B cell (primary cell): Measurements from ENCODE around the gene ZMIZ1.

Source experiments
- CTCF ChIP-seq: fragments of 200-600 bp; IDR thresholded peaks from one replicate; pipeline ENCODE4 v1.8.0; 2022; ENCODE audit warnings: antibody characterized with exemption, mild to moderate bottlenecking
- EZH2 ChIP-seq: IDR thresholded peaks from 2 replicates; pipeline ENCODE4 v1.6.1; 2012; ENCODE audit warnings: borderline replicate concordance, low read depth, mild to moderate bottlenecking, moderate library complexity, low read length; ENCODE audit not compliant: insufficient read depth, poor library complexity, severe bottlenecking

DNA sequence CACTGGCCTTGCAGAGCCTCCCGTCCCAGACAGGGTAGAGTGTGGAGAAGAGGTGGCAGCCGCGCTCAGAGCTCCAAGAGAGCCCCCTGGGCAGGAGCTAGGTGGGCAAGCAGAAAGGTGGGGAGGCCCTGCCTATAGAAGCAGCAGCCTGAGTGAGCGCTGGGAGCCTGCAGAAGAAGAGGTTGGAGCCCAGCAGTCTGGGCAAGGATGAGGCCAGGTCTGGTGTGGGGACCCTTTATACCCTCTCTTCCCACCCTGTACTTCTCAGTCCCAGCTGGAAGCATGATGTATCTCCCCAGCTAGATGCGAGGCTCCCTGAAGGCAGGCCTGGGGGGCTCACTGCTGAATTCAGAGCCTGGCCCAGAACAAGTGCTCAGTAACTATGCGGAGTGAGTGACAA, 44.5 kb upstream of the ZMIZ1 start:
- TF ChIP-seq CTCF, result no peak
- TF ChIP-seq EZH2, result no peak
